H9 (cell line): ENCODE measurements around the gene TMEM178B. TPM values are rescaled to one million over a fixed set of nuclear protein-coding genes. Genes with fewer than 3 reads are reported as not detected.

Source experiments
- DNase-seq: peaks from one replicate; pipeline ENCODE4 v3.0.0-alpha.2; 2017
- H2AFZ ChIP-seq: one replicate; pipeline ENCODE4 v1.6.1; 2013; ENCODE audit warnings: mild to moderate bottlenecking, low read length, control low read depth, moderate library complexity
- H2AK5ac ChIP-seq: 2 replicates; pipeline ENCODE4 v1.6.1; 2013; ENCODE audit warnings: low read length, control low read depth, mixed read lengths; ENCODE audit not compliant: insufficient read length
- H2BK120ac ChIP-seq: one replicate; pipeline ENCODE4 v1.6.1; 2013; ENCODE audit warnings: low read depth, mild to moderate bottlenecking, low read length, control low read depth, inconsistent platforms; ENCODE audit not compliant: poor library complexity, severe bottlenecking
- H2BK12ac ChIP-seq: 2 replicates; pipeline ENCODE4 v1.6.1; 2013; ENCODE audit warnings: low read length, control low read depth, mixed read lengths, low read depth; ENCODE audit not compliant: insufficient read length
- H2BK15ac ChIP-seq: 2 replicates; pipeline ENCODE4 v1.6.1; 2013; ENCODE audit warnings: low read depth, low read length, control low read depth
- H2BK20ac ChIP-seq: one replicate; pipeline ENCODE4 v1.6.1; 2013; ENCODE audit warnings: low read depth, mild to moderate bottlenecking, low read length, control low read depth, inconsistent platforms; ENCODE audit not compliant: poor library complexity, severe bottlenecking
- H2BK5ac ChIP-seq: 2 replicates; pipeline ENCODE4 v1.6.1; 2013; ENCODE audit warnings: low read length, control low read depth, mixed read lengths; ENCODE audit not compliant: insufficient read length
- H3K14ac ChIP-seq: 2 replicates; pipeline ENCODE4 v1.6.1; 2013; ENCODE audit warnings: low read length, control low read depth; ENCODE audit not compliant: insufficient read depth
- H3K18ac ChIP-seq: 2 replicates; pipeline ENCODE4 v1.6.1; 2013; ENCODE audit warnings: low read depth, mild to moderate bottlenecking, mixed read lengths, low read length, control low read depth; ENCODE audit not compliant: insufficient read length
- H3K23ac ChIP-seq: 2 replicates; pipeline ENCODE4 v1.6.1; 2013; ENCODE audit warnings: low read length, control low read depth, mixed read lengths, low read depth; ENCODE audit not compliant: insufficient read length
- H3K23me2 ChIP-seq: 2 replicates; pipeline ENCODE4 v1.6.1; 2013; ENCODE audit warnings: low read depth, mild to moderate bottlenecking, mixed read lengths, low read length, control low read depth; ENCODE audit not compliant: insufficient read length, poor library complexity, severe bottlenecking
- H3K27ac ChIP-seq: 2 replicates; pipeline ENCODE4 v1.5.1; 2013; ENCODE audit warnings: low read length, control low read depth, mixed read lengths, low read depth; ENCODE audit not compliant: insufficient read length
- H3K27me3 ChIP-seq: 2 replicates; pipeline ENCODE4 v1.6.1; 2013; ENCODE audit warnings: low read length, control low read depth, inconsistent platforms; ENCODE audit not compliant: insufficient read depth
- H3K4ac ChIP-seq: 2 replicates; pipeline ENCODE4 v1.6.1; 2013; ENCODE audit warnings: low read depth, mild to moderate bottlenecking, control low read depth, inconsistent platforms, low read length, moderate library complexity
- H3K4me1 ChIP-seq: 2 replicates; pipeline ENCODE4 v1.6.1; 2013; ENCODE audit warnings: low read length, control low read depth, inconsistent platforms; ENCODE audit not compliant: insufficient read depth
- H3K4me2 ChIP-seq: 2 replicates; pipeline ENCODE4 v1.6.1; 2013; ENCODE audit warnings: low read length, control low read depth, mixed read lengths; ENCODE audit not compliant: insufficient read length, insufficient read depth
- H3K56ac ChIP-seq: 2 replicates; pipeline ENCODE4 v1.6.1; 2013; ENCODE audit warnings: low read depth, mild to moderate bottlenecking, mixed read lengths, low read length, control low read depth; ENCODE audit not compliant: insufficient read length
- H3K79me1 ChIP-seq: 2 replicates; pipeline ENCODE4 v1.6.1; 2013; ENCODE audit warnings: low read depth, mild to moderate bottlenecking, moderate library complexity, low read length, control low read depth, inconsistent platforms; ENCODE audit not compliant: insufficient read depth, poor library complexity, severe bottlenecking
- H3K79me2 ChIP-seq: 2 replicates; pipeline ENCODE4 v1.6.1; 2013; ENCODE audit warnings: low read length, control low read depth, inconsistent platforms; ENCODE audit not compliant: insufficient read depth
- H3K9ac ChIP-seq: 2 replicates; pipeline ENCODE4 v1.6.1; 2013; ENCODE audit warnings: low read length, control low read depth, mixed read lengths; ENCODE audit not compliant: insufficient read length; ENCODE audit errors: extremely low read depth
- H3K9me3 ChIP-seq: one replicate; pipeline ENCODE4 v1.6.1; 2013; ENCODE audit warnings: low read depth, low read length, inconsistent platforms; ENCODE audit not compliant: control insufficient read depth
- H3T11ph ChIP-seq: one replicate; pipeline ENCODE4 v1.6.1; 2013; ENCODE audit warnings: mild to moderate bottlenecking, low read length, control low read depth, inconsistent platforms
- H4K20me1 ChIP-seq: one replicate; pipeline ENCODE4 v1.6.1; 2013; ENCODE audit not compliant: control insufficient read depth, insufficient read length, insufficient read depth
- H4K5ac ChIP-seq: 2 replicates; pipeline ENCODE4 v1.6.1; 2013; ENCODE audit warnings: low read depth, mild to moderate bottlenecking, mixed read lengths, low read length, control low read depth; ENCODE audit not compliant: insufficient read length
- H4K8ac ChIP-seq: replicated peaks from 2 replicates; pipeline ENCODE4 v1.6.1; 2013; ENCODE audit warnings: low read length, control low read depth, mixed read lengths, low read depth; ENCODE audit not compliant: insufficient read length
- H4K91ac ChIP-seq: 2 replicates; pipeline ENCODE4 v1.6.1; 2013; ENCODE audit warnings: low read depth, mild to moderate bottlenecking, moderate library complexity, mixed read lengths, low read length, control low read depth; ENCODE audit not compliant: insufficient read length
- H3K27ac Mint-ChIP-seq, 3 experiments: 2 replicates in 2 of 3; 3 replicates in 1 of 3; pipeline ENCODE4 v1.8.0; 2020 to 2021; ENCODE audit warnings: mixed read lengths in 3 of 3, mild to moderate bottlenecking in 1 of 3, moderate library complexity in 1 of 3
- H3K27me3 Mint-ChIP-seq: 2 replicates; pipeline ENCODE4 v1.8.0; 2021; ENCODE audit warnings: low read depth, mild to moderate bottlenecking, moderate library complexity, mixed read lengths
- H3K36me3 Mint-ChIP-seq, 3 experiments: 2 replicates in 2 of 3; 3 replicates in 1 of 3; pipeline ENCODE4 v1.8.0; 2020 to 2021; ENCODE audit warnings: low read depth in 3 of 3, mixed read lengths in 3 of 3; ENCODE audit not compliant: insufficient read depth in 1 of 3
- H3K4me1 Mint-ChIP-seq, 2 experiments: 2 replicates each; pipeline ENCODE4 v1.8.0; 2020; ENCODE audit warnings: mixed read lengths in 2 of 2
- H3K4me3 Mint-ChIP-seq, 2 experiments: 2 replicates in 1 of 2; 3 replicates in 1 of 2; pipeline ENCODE4 v1.8.0; 2020 to 2021; ENCODE audit warnings: mild to moderate bottlenecking in 2 of 2, mixed read lengths in 2 of 2, moderate library complexity in 1 of 2
- H3K9me3 Mint-ChIP-seq, 2 experiments: 2 replicates in 1 of 2; 3 replicates in 1 of 2; pipeline ENCODE4 v1.8.0; 2020; ENCODE audit warnings: mild to moderate bottlenecking in 2 of 2, mixed read lengths in 2 of 2, moderate library complexity in 1 of 2
- WGBS: extraction: QIAGEN DNeasy Blood & Tissue Kit; methylation state at CpG from one replicate; pipeline ENCODE4 v1.1.7; 2013; ENCODE audit warnings: missing lambda C conversion rate, low lambda C conversion rate, mixed read lengths; ENCODE audit not compliant: insufficient read length; ENCODE audit errors: extremely low coverage; 5-methylcytosine and 5-hydroxymethylcytosine counted together
- total RNA-seq: library from RNA; stranded (reverse); gene quantifications from 2 replicates; pipeline ENCODE4 v1.2.1, GENCODE V29; 2021
- TF ChIP-seq, protein P1 (sequence below): fragments of 200-600 bp; sonication (generic); conservative IDR thresholded peaks from 3 replicates; pipeline ENCODE4 v1.8.0; 2021; ENCODE audit warnings: antibody characterized with exemption, mild to moderate bottlenecking

TMEM178B gene
- total RNA-seq, 1 experiment from 2014 or later: 11.3 TPM

DNA sequence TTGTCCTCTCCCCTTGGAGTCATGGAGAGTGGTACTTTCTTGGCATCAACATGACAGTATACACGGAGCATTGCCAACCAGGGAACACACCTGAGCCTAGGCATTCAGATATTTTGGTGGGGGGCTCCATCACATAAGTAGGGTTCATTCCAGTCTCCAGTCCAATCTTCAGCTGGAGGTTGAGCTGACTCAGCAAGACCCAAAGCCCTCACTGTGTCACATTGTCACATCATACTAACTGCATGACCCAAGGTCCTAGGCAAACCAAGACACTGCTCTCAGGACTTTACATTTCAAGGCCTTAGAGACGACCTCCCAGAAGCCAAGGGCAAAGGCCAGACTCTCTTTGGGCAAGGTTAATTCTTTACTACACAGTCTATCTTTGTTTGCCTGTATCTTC, 190.1 kb downstream of the TMEM178B start:
- Histone ChIP-seq H2BK5ac (no peak overlapping the region), H2BK15ac (no peak overlapping the region), H4K5ac (no peak overlapping the region), H3K4ac (no peak overlapping the region), H3K79me2 (no peaks in the 10 kb centered on the region), H2AK5ac (no peak overlapping the region), H3K23me2 (no peaks in the 10 kb centered on the region), H2AFZ (no peak overlapping the region), H3K9ac (no peak overlapping the region), H3K79me1 (no peaks in the 10 kb centered on the region), H3K27ac (no peak overlapping the region), H3K14ac (no peak overlapping the region), H2BK20ac (no peak overlapping the region), H3K56ac (no peak overlapping the region), H3K9me3 (no peaks in the 10 kb centered on the region), H4K91ac (no peak overlapping the region), H3K18ac (no peak overlapping the region), H3T11ph (no peak overlapping the region), H4K20me1 (no peaks in the 10 kb centered on the region), H3K4me1 (no peaks in the 10 kb centered on the region), H3K23ac (no peak overlapping the region), H2BK120ac (no peak overlapping the region), H2BK12ac (no peak overlapping the region), H3K27me3 (no peaks in the 10 kb centered on the region), H3K4me2 (no peak overlapping the region), H4K8ac (no peak overlapping the region)
- TF ChIP-seq, protein P1, sequence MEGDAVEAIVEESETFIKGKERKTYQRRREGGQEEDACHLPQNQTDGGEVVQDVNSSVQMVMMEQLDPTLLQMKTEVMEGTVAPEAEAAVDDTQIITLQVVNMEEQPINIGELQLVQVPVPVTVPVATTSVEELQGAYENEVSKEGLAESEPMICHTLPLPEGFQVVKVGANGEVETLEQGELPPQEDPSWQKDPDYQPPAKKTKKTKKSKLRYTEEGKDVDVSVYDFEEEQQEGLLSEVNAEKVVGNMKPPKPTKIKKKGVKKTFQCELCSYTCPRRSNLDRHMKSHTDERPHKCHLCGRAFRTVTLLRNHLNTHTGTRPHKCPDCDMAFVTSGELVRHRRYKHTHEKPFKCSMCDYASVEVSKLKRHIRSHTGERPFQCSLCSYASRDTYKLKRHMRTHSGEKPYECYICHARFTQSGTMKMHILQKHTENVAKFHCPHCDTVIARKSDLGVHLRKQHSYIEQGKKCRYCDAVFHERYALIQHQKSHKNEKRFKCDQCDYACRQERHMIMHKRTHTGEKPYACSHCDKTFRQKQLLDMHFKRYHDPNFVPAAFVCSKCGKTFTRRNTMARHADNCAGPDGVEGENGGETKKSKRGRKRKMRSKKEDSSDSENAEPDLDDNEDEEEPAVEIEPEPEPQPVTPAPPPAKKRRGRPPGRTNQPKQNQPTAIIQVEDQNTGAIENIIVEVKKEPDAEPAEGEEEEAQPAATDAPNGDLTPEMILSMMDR: no peak
- no peak overlapping the region for H3K4me3 Mint-ChIP-seq
- no peak for DNase-seq
- peaks cover 0 to under 1% of the 10 kb centered on the region in 2 experiments; a peak in 1 of 5 replicates for H3K9me3 Mint-ChIP-seq
- H3K27ac Mint-ChIP-seq: no peak overlapping the region; a peak in 1 of 7 replicates
- no peaks in the 10 kb centered on the region; a peak in 1 of 4 replicates for H3K4me1 Mint-ChIP-seq
- no CpG with 5 or more reads among the region's 2 CpGs for WGBS
- peaks cover 0 to under 1% (median 0%) of the 10 kb centered on the region in 3 experiments; a peak in 1 of 7 replicates for H3K36me3 Mint-ChIP-seq
- no peaks in the 10 kb centered on the region for H3K27me3 Mint-ChIP-seq
